CD1c-positive myeloid dendritic cell (primary cell): Measurements from ENCODE around the gene DET1.

Experiments
- DNase-seq: peaks from one replicate; pipeline ENCODE4 v3.0.0-alpha.2; 2016; ENCODE audit errors: extremely low spot score

The DET1 gene

GRCh38 chr15:88467073-88467934 is 79.2 kb downstream of the DET1 start, which contains the start of the genes MRPL46 and MRPS11:
MRPL46 (minus strand) TSS chr15:88467388; CDS start chr15:88467377, 11 bp downstream.
MRPS11 (plus strand) TSS chr15:88467708; CDS start chr15:88467718, 10 bp downstream.
- DNase-seq: peak; percentile 92

GRCh38 chr15:88465633-88466224 is 80.8 kb downstream of the DET1 start:
- no peak for DNase-seq

DNA sequence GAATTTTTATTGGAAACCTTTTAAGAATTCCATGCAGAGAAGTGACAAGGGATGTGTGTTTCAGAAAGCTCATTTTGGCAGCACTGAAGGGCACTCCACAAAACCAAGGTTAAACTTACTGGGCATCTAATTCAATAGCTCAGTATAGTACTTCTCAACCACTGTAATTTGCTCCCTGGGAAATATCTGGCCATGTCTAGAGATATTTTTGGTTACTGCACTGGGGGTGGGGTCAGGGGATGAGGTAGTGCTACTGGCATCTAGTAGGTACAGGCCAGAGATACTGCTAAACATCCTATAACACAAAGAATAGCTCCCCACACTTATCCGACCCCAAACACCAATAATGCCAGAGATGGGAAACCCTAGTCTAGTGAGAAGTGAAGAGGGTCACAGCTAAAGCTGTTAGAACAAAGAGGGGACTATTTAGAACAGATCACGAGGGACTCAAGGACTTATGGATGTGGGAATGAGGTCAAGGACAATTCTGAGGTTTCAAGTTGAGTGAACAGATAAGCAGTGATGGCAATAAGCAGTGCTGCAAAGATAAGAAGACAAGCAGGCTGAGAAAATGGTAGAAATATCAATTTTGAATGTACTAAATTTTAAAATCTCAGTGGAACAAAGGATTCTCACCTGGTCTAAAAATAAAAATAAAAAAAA is 82.5 kb downstream of the DET1 start:
- no peak for DNase-seq
